Astrocyte of the cerebellum (primary cell): ENCODE measurements around the gene DNMT1.
"Not testable (repeated sequence)": the region's sequence is repeated elsewhere in the genome, so short reads cannot be mapped to it uniquely, and the experiment has no call there.

Experiments used
- DNase-seq: peaks from one replicate; pipeline ENCODE4 v3.0.0-alpha.2; 2011; ENCODE audit warnings: low read depth
- H3K4me3 ChIP-seq: 2 replicates; pipeline ENCODE4 v1.5.1; 2011; ENCODE audit warnings: mild to moderate bottlenecking, low read depth, low read length, moderate library complexity
- in situ Hi-C: cut with HindIII; loops from 2 replicates; pipeline ENCODE4 v1.10.0; 2017; ENCODE audit warnings: low sequenced_read_pairs
- TF ChIP-seq, protein P1 (sequence below): IDR thresholded peaks from 2 replicates; pipeline ENCODE4 v1.5.1; 2012; ENCODE audit warnings: low read length, low read depth, moderate library complexity, mild to moderate bottlenecking; ENCODE audit errors: missing control alignments

DNMT1 gene

DNA sequence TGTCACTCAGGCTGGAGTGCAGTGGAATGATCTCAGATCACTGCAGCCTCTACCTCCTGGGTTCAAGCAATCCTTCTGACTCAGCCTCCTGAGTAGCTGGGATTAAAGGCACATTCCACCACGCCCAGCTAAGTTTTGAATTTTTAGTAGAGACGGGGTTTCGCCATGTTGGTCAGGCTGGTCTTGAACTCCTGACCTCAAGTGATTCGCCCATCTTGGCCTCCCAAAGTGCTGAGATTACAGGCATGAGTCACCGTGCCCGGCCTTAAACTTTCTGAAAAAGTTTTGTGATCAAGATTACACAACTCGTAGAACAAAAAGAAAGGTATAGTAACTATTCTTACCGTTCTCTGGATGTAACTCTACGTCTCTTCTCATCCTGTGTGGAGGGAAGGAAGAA, 21.2 kb downstream of the DNMT1 start:
- TF ChIP-seq, protein P1, sequence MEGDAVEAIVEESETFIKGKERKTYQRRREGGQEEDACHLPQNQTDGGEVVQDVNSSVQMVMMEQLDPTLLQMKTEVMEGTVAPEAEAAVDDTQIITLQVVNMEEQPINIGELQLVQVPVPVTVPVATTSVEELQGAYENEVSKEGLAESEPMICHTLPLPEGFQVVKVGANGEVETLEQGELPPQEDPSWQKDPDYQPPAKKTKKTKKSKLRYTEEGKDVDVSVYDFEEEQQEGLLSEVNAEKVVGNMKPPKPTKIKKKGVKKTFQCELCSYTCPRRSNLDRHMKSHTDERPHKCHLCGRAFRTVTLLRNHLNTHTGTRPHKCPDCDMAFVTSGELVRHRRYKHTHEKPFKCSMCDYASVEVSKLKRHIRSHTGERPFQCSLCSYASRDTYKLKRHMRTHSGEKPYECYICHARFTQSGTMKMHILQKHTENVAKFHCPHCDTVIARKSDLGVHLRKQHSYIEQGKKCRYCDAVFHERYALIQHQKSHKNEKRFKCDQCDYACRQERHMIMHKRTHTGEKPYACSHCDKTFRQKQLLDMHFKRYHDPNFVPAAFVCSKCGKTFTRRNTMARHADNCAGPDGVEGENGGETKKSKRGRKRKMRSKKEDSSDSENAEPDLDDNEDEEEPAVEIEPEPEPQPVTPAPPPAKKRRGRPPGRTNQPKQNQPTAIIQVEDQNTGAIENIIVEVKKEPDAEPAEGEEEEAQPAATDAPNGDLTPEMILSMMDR = no peak
- in situ Hi-C loops = no loop called here
- DNase-seq = no peak
- H3K4me3 ChIP-seq = no peak overlapping the region

DNA sequence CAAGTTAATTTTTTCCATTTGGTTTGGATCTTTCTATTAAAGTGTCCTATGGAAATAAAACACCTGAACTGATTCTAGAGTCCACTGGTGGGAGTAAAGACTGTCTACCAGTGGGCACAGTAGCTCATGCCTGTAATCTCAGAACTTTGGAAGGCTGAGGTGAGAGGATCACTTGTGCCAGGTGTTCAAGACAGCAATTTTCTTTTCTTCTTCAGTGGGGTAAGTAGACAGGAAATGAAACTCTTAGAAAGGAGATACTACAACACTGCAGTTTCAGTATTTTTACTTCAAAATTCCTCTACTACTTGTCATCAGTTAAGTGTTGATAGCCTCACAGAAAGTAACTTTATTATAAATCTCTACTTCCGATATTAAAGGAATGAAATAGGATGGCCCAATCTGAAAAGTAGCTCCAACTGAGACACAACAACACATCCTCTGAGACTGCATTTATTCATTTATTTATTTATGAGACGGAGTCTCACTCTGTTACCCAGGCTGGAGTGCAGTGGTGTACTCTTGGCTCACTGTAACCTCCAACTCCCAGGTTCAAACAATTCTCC, 26.3 kb downstream of the DNMT1 start:
- no peak for DNase-seq
- in situ Hi-C loops = no loop called here
- no peak overlapping the region for H3K4me3 ChIP-seq
- TF ChIP-seq, protein P1 = no peak

DNA sequence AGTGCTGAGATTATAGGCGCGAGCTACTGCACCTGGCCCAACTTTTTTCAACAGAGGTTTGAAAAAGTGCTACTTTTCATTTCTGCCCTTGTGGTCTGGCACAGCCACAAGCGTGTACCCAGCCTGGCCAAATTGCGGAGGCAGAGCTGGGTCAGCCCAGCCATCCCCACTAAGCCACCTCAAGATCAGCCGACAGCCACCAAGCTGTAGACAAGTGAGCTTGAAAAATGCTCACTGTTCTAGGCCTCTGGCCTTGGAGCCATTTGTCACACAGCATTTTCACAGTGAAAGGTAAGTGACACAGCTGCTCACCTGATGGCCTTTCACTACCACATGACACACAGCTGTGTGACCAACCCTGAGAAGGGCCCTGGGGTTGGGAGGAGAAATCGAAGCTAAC, 27.3 kb downstream of the DNMT1 start:
- TF ChIP-seq, protein P1 = no peak
- H3K4me3 ChIP-seq = no peak overlapping the region
- DNase-seq = no peak
- in situ Hi-C loops = no loop called here

DNA sequence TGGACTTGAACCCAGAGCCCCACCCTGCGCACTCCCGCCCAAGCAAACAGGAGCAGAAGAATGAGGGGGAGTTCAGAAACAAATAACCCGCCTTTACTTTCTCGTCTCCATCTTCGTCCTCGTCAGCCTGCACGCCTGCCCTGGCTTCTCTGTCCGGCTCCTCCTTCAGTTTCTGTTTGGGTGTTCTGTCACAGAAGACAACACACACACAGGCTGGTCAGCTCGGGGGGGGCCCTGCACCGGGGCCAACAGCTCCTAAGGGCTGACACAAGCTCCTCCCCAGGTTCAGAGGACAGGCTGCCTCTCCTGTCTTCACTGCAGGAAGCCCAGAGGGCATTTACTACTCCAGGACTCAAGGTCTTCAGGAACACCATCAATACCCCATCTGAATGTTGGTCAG, 28.3 kb downstream of the DNMT1 start:
- H3K4me3 ChIP-seq, in situ Hi-C loops, DNase-seq: not testable (repeated sequence)

DNA sequence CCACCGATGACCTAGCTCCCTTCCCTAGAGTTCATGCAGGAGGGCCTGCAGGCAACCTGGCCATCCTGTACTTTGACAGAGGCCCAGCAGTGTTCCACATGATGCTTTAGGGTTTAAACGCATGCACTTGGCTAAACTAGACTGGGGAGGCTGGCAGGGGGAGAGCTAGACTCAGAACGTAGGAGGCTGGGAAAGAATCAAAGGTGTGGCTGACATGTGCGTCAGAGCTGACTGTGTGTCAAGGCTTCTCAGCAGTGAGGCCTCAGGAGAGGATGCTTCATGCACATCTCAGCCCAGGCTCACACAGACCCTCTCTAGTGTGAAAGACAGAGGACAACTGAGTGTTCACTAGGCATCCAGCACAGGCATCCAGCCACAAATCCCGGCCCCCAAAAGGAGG, 28.7 kb downstream of the DNMT1 start:
- no peak overlapping the region for H3K4me3 ChIP-seq
- TF ChIP-seq, protein P1 = no peak
- no peak for DNase-seq
- in situ Hi-C loops = no loop called here

DNA sequence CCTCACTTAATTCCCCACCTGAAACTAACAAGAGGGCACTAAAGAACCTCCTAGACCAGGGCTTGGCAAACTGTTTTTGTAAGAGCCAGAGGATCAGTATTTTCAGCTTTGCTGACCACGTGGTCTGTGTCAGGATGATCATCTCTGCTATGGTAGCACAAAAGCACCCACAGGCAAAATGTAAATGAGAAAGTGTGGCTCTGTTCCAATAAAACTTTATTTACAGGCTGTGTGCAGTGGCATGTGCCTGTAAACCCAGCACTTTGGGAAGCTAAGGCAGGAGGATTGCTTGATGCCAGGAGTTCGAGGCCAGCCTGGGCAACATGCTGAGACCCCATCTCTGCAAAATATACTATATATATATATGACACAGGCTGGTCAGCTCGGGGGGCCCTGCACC, 31.2 kb downstream of the DNMT1 start:
- H3K4me3 ChIP-seq = no peak overlapping the region
- in situ Hi-C loops = no loop called here
- TF ChIP-seq, protein P1 = no peak
- no peak for DNase-seq

DNA sequence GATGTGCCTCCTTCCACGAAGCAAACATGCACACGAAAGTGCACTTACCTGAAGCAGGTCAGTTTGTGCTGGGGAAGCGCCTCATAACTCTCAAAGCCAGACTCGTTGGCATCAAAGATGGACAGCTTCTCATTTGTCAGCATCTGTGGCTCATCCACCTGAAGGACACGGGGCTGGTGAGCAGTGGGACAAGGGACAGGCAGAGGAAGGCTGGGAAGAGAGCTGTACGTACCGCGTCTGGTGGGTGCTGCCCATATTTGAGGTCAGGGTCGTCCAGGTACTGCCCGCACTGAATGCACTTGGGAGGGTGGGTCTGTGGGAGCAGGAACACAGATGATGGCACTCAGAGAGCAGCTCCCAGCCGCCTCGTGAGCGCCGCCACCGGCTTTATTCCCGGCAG, 35.1 kb downstream of the DNMT1 start:
- TF ChIP-seq, protein P1 = no peak
- in situ Hi-C loops = no loop called here
- H3K4me3 ChIP-seq = no peak overlapping the region
- DNase-seq = no peak
